Gastroesophageal sphincter (tissue), 3 donors: Measurements from ENCODE around the gene MS4A4E.

Experiments
- CTCF ChIP-seq, 4 experiments: fragments of 200-600 bp in 2 of 4; fragments of 450-650 bp in 2 of 4; sonication (generic) in 1 of 4; IDR thresholded peaks; one replicate each; pipeline ENCODE4 v1.5.1; 2017 to 2019; ENCODE audit warnings: antibody characterized with exemption in 4 of 4, mild to moderate bottlenecking in 2 of 4, moderate library complexity in 2 of 4
- EP300 ChIP-seq: sonication (generic); formaldehyde crosslinking; IDR thresholded peaks from one replicate; pipeline ENCODE4 v1.6.1; 2017; ENCODE audit warnings: antibody characterized with exemption, mild to moderate bottlenecking
- POLR2A ChIP-seq, 2 donors: fragments of 450-650 bp; IDR thresholded peaks; one replicate each; pipeline ENCODE4 v1.6.1; 2017; ENCODE audit warnings: antibody characterized with exemption in 2 of 2, mild to moderate bottlenecking in 2 of 2, moderate library complexity in 1 of 2

DNA sequence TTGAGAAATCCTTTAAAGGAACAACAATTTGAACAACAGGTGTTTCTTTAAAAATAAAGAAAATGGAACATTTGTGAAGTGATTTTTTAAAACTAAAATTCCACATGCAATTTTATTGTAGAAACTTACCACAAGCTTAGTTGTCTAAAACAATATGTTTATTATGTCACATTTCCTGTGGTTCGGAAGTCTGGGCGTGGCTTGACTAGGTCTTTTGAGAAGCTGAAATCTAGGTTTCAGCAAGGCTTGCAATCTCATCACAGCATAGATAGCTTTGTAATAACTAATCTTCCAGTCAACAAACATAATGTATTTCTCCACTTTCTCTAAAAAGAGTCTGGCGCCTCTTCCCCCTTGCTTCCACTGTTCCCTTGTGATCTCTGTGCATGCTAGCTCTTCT, 87.0 kb downstream of the MS4A4E start:
- TF ChIP-seq CTCF (IDR thresholded peaks at IDR 0.05) (no peak), POLR2A (IDR thresholded peaks at IDR 0.05) (no peak), EP300 (no peak)
